Measurements from ENCODE around the gene SDCBP2. TPM values are rescaled to one million over a fixed set of nuclear protein-coding genes. Genes with fewer than 3 reads are reported as not detected.

Gene SDCBP2
- total and polyA plus RNA-seq, 10 of the 15 experiments (the other 5 are each of a cell fraction or from before 2014, with no cell fraction given) = 0.16 to 2.4 (median 1.1) TPM; not detected in 1

GRCh38 chr20:1296117-1296610 is 32.8 kb downstream of the SDCBP2 start:
- FAIRE-seq (no peak), ATAC-seq (no peak), DNase-seq (ENCODE audit: low read depth, low spot score) (no peak)
- no peak overlapping the region for H3K4me3 ChIP-seq
- no peaks in the 10 kb centered on the region for H3K36me3 ChIP-seq (ENCODE audit: control insufficient read depth in 2 of 2, insufficient read depth in 2 of 2, low read length in 1 of 2)
- ChIA-PET POLR2A (no interaction called here), SMC1A (ENCODE audit: uncharacterized antibody, unreplicated experiment) (no interaction called here), RAD21 (ENCODE audit: unreplicated experiment) (no interaction called here), CTCF (no interaction called here)
- TF ChIP-seq SMC3 (IDR thresholded peaks at IDR 0.05; ENCODE audit: borderline replicate concordance, low read length) (no peak), NFYA (IDR thresholded peaks at IDR 0.05; ENCODE audit: borderline replicate concordance, low read depth, low read length) (no peak), BMI1 (IDR thresholded peaks at IDR 0.05; ENCODE audit: borderline replicate concordance) (no peak), JUNB (IDR thresholded peaks at IDR 0.05) (no peak), SREBF2 (IDR thresholded peaks at IDR 0.05; ENCODE audit: low read length) (no peak), RFX5 (IDR thresholded peaks at IDR 0.05; ENCODE audit: low read depth, low read length) (no peak), TCF12 (IDR thresholded peaks at IDR 0.05; ENCODE audit: low read depth, low read length) (no peak), TCF7 (IDR thresholded peaks at IDR 0.05; ENCODE audit: borderline replicate concordance) (no peak), MXI1 (IDR thresholded peaks at IDR 0.05; ENCODE audit: low read depth, low read length) (no peak), BACH1 (IDR thresholded peaks at IDR 0.05; ENCODE audit: borderline replicate concordance) (no peak), NFIC (IDR thresholded peaks at IDR 0.05; ENCODE audit: low read depth, low read length) (no peak), PAX8 (IDR thresholded peaks at IDR 0.05) (no peak), ESRRA (IDR thresholded peaks at IDR 0.05; ENCODE audit: low read length) (no peak), GATAD2B (conservative IDR thresholded peaks at IDR 0.05; ENCODE audit: low read depth) (no peak), EP300 (IDR thresholded peaks at IDR 0.05; ENCODE audit: borderline replicate concordance in 1 of 2, control insufficient read depth in 1 of 2, low read depth in 2 of 2, low read length in 2 of 2) (no peak), CHD1 (IDR thresholded peaks at IDR 0.05; ENCODE audit: low read depth, low read length) (no peak), IKZF1 (conservative IDR thresholded peaks at IDR 0.05) (no peak)
- TF ChIP-seq, protein P1, sequence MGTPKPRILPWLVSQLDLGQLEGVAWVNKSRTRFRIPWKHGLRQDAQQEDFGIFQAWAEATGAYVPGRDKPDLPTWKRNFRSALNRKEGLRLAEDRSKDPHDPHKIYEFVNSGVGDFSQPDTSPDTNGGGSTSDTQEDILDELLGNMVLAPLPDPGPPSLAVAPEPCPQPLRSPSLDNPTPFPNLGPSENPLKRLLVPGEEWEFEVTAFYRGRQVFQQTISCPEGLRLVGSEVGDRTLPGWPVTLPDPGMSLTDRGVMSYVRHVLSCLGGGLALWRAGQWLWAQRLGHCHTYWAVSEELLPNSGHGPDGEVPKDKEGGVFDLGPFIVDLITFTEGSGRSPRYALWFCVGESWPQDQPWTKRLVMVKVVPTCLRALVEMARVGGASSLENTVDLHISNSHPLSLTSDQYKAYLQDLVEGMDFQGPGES (IDR thresholded peaks at IDR 0.05) = no peak
- TF ChIP-seq, protein P2, sequence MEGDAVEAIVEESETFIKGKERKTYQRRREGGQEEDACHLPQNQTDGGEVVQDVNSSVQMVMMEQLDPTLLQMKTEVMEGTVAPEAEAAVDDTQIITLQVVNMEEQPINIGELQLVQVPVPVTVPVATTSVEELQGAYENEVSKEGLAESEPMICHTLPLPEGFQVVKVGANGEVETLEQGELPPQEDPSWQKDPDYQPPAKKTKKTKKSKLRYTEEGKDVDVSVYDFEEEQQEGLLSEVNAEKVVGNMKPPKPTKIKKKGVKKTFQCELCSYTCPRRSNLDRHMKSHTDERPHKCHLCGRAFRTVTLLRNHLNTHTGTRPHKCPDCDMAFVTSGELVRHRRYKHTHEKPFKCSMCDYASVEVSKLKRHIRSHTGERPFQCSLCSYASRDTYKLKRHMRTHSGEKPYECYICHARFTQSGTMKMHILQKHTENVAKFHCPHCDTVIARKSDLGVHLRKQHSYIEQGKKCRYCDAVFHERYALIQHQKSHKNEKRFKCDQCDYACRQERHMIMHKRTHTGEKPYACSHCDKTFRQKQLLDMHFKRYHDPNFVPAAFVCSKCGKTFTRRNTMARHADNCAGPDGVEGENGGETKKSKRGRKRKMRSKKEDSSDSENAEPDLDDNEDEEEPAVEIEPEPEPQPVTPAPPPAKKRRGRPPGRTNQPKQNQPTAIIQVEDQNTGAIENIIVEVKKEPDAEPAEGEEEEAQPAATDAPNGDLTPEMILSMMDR (IDR thresholded peaks at IDR 0.05 in 2 of 3, conservative IDR thresholded peaks at IDR 0.05 in 1 of 3; ENCODE audit: control insufficient read depth in 2 of 3, extremely low read depth in 1 of 3, insufficient read depth in 1 of 3, low read depth in 3 of 3, low read length in 3 of 3) = no peak
- TF ChIP-seq, protein P3, sequence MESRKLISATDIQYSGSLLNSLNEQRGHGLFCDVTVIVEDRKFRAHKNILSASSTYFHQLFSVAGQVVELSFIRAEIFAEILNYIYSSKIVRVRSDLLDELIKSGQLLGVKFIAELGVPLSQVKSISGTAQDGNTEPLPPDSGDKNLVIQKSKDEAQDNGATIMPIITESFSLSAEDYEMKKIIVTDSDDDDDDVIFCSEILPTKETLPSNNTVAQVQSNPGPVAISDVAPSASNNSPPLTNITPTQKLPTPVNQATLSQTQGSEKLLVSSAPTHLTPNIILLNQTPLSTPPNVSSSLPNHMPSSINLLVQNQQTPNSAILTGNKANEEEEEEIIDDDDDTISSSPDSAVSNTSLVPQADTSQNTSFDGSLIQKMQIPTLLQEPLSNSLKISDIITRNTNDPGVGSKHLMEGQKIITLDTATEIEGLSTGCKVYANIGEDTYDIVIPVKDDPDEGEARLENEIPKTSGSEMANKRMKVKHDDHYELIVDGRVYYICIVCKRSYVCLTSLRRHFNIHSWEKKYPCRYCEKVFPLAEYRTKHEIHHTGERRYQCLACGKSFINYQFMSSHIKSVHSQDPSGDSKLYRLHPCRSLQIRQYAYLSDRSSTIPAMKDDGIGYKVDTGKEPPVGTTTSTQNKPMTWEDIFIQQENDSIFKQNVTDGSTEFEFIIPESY (IDR thresholded peaks at IDR 0.05) = no peak
- no peak overlapping the region for H3K27ac ChIP-seq (ENCODE audit: control insufficient read depth, insufficient read depth)
- intact Hi-C loops (cut with micrococcal nuclease; ENCODE audit: unreplicated experiment) (no loop called here), in situ Hi-C loops (cut with MboI) (no loop called here)
- H3K79me2 ChIP-seq (ENCODE audit: control insufficient read depth, insufficient read depth, low read length) = no peaks in the 10 kb centered on the region
- WGBS (ENCODE audit: insufficient coverage, insufficient replicate concordance, low lambda C conversion rate, missing lambda C conversion rate) = 52% methylated on average over 14 of the region's 20 CpGs
- no peaks in the 10 kb centered on the region for H4K20me1 ChIP-seq (ENCODE audit: control insufficient read depth, insufficient read depth)
- H3K9me3 ChIP-seq (replicated peaks; ENCODE audit: control insufficient read depth, insufficient read depth, low read length) = no peaks in the 10 kb centered on the region
- H3K9ac ChIP-seq (ENCODE audit: control insufficient read depth, insufficient read depth, low read length) = no peak overlapping the region
- BruUV-seq (replicated peaks) = no TSS peak
- peaks cover 0 to 2% of the 10 kb centered on the region in 2 experiments; a peak in 3 of 4 replicates for H3K27me3 ChIP-seq (replicated peaks in 1 of 2; ENCODE audit: control insufficient read depth in 2 of 2, insufficient read depth in 2 of 2, low read length in 1 of 2)
- no peak overlapping the region for H2AFZ ChIP-seq (ENCODE audit: control insufficient read depth, low read depth, low read length)
- H3K4me2 ChIP-seq (ENCODE audit: control insufficient read depth, insufficient read depth) = no peak overlapping the region
- no peaks in the 10 kb centered on the region for H3K4me1 ChIP-seq (ENCODE audit: control insufficient read depth, insufficient read depth, low read length)

Data from GM12878 (cell line).